ENCODE measurements around the gene CCNL2. TPM values are rescaled to one million over a fixed set of nuclear protein-coding genes. Genes with fewer than 3 reads are reported as not detected.

The CCNL2 gene
- total RNA-seq, 1 donor from 2014 or later, result 46.1 TPM

DNA sequence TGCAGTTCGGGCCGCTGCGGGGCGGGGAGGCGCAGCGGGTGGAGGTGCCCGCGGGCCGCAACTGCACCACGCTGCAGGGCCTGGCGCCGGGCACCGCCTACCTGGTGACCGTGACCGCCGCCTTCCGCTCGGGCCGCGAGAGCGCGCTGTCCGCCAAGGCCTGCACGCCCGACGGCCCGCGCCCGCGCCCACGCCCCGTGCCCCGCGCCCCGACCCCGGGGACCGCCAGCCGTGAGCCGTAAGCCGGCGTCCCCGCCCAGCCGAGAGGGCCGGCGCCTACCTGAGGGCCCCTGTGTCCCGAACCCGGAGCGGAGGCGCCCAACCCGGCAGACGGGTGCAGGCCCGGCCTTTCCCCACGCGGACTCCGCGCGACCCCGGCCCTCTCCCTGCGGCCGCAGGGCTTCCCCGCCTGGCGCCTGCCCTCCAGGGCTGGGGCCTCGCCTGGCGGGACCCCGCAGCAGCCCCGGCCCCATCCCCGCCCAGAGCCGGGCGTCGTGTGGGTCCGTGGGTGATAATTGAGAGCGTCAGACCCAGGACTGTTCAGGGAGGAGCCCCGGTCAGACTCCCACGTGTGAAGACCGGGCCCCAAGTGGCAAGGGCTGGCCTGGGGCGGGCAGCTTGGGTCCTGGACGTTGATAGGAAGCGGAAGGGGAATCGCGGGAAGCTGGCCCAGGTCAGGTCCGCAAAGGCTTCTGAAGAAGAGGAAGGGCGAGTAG lies 40.6 kb upstream of the CCNL2 start:
- Histone ChIP-seq H3K4me3 (no peak overlapping the region), H3K4me1 (peaks cover 44% of the 10 kb centered on the region), H3K27me3 (ENCODE audit: low read depth) (peaks cover 16% of the 10 kb centered on the region), H3K27ac (replicated peaks) (no peak overlapping the region), H3K36me3 (no peaks in the 10 kb centered on the region), H3K9me3 (replicated peaks) (no peaks in the 10 kb centered on the region)
- intact Hi-C loops (cut with micrococcal nuclease), result no loop called here
- no peak for TF ChIP-seq CTCF (IDR thresholded peaks at IDR 0.05; ENCODE audit: borderline replicate concordance)
- no peak for DNase-seq

DNA sequence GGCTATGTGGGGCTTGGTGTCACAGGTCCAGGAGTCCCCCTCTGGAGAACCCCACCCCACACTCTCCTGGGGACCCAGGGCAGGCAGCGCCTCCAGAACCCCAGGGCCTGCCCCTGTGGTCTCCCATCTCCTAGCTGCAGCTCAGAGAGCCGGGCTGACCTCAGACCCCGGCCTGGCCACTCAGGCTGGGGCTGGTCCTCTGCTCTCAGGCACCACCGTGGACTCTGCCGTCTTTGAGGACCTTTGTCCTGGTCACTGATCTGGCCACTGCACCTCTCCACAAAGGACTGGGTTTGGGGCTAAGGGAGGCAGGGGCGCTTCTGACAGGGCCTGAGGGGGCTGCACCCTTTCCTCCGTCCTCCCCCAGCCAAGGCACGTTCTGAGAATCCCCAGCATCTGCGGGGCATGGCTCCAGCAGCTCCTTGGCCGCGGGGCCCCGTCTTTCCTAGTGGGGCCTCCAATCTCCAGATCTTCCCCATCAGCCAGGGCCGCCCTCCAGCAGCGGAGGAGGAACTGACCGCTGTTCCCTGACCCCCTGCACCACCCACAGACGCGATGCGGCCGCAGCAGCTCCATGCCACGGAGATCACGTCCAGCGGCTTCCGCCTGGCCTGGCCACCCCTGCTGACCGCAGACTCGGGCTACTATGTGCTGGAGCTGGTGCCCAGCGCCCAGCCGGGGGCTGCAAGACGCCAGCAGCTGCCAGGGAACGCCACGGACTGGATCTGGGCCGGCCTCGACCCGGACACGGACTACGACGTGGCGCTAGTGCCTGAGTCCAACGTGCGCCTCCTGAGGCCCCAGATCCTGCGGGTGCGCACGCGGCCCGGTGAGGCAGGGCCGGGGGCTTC lies 39.6 kb upstream of the CCNL2 start:
- no peaks in the 10 kb centered on the region for H3K36me3 ChIP-seq
- H3K9me3 ChIP-seq (replicated peaks), result no peaks in the 10 kb centered on the region
- intact Hi-C loops (cut with micrococcal nuclease), result no loop called here
- TF ChIP-seq CTCF (IDR thresholded peaks at IDR 0.05; ENCODE audit: borderline replicate concordance), result no peak
- peaks cover 54% of the 10 kb centered on the region for H3K4me1 ChIP-seq
- no peak overlapping the region for H3K27ac ChIP-seq (replicated peaks)
- no peak overlapping the region for H3K4me3 ChIP-seq
- H3K27me3 ChIP-seq (ENCODE audit: low read depth), result peaks cover 25% of the 10 kb centered on the region
- DNase-seq, result no peak

DNA sequence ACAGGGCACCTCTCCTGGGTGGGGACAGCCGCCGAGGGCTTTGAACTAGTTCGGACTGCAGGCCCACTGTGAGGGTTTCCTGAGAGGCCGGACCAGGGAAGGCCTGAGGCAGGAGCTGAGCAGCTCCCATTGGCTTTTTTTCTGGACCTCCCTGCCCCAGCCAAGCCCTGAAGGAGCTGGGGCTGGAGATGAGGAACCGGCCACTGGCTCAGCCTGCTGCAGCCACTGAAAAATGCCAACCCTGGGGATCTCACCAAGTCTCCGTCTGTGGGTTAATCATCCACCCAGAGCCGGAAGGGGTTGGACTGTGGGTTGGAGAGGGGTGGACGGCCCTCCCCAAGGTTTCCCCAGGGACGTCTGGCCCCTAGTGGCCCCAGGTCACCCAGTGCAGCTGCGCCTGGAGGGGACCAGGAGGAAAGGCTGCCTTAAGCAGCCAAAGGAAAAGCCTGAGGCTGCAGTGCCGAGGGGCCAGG lies 38.8 kb upstream of the CCNL2 start:
- Histone ChIP-seq H3K27ac (replicated peaks) (no peak overlapping the region), H3K9me3 (replicated peaks) (no peaks in the 10 kb centered on the region), H3K4me3 (no peak overlapping the region), H3K4me1 (peaks cover 62% of the 10 kb centered on the region), H3K27me3 (ENCODE audit: low read depth) (peaks cover 29% of the 10 kb centered on the region), H3K36me3 (no peaks in the 10 kb centered on the region)
- no peak for DNase-seq
- TF ChIP-seq CTCF (IDR thresholded peaks at IDR 0.05; ENCODE audit: borderline replicate concordance), result no peak
- intact Hi-C loops (cut with micrococcal nuclease), result no loop called here

GRCh38 chr1:1437033-1437903 lies 38.1 kb upstream of the CCNL2 start:
- H3K4me1 ChIP-seq, result peaks cover 69% of the 10 kb centered on the region
- no peaks in the 10 kb centered on the region for H3K36me3 ChIP-seq
- no peak for DNase-seq
- H3K4me3 ChIP-seq, result peak overlapping the region; percentile 71
- no peaks in the 10 kb centered on the region for H3K9me3 ChIP-seq (replicated peaks)
- H3K27me3 ChIP-seq (ENCODE audit: low read depth), result peaks cover 36% of the 10 kb centered on the region
- intact Hi-C loops (cut with micrococcal nuclease), result no loop called here
- no peak for TF ChIP-seq CTCF (IDR thresholded peaks at IDR 0.05; ENCODE audit: borderline replicate concordance)
- H3K27ac ChIP-seq (replicated peaks), result no peak overlapping the region

DNA sequence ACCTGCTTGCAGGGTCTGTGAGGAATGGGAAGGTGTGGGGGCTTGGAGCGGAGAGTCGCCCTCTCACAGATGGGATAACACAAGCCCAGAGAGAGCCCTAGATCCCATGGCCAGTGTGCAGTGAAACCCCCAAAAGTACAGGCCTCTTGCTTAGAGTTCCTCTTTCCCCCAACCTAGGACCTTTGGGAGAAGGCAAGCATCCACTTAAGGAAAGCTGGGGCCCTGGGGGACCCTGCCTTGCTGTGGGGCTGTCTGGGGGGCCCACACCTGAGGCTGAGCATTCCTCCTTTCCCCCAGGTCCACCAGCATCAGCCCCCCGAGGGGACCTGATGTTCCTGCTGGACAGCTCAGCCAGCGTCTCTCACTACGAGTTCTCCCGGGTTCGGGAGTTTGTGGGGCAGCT lies 37.5 kb upstream of the CCNL2 start:
- no peak for TF ChIP-seq CTCF (IDR thresholded peaks at IDR 0.05; ENCODE audit: borderline replicate concordance)
- peaks cover 75% of the 10 kb centered on the region for H3K4me1 ChIP-seq
- H3K27ac ChIP-seq (replicated peaks), result peak overlapping the region; percentile 97
- H3K36me3 ChIP-seq, result no peaks in the 10 kb centered on the region
- no peaks in the 10 kb centered on the region for H3K9me3 ChIP-seq (replicated peaks)
- peaks cover 39% of the 10 kb centered on the region for H3K27me3 ChIP-seq (ENCODE audit: low read depth)
- intact Hi-C loops (cut with micrococcal nuclease), result no loop called here
- peak overlapping the region; percentile 71 for H3K4me3 ChIP-seq
- DNase-seq, result no peak
